HG02678 (cell line): ENCODE measurements around the gene PRKCA.
"Not testable (repeated sequence)": the region's sequence is repeated elsewhere in the genome, so short reads cannot be mapped to it uniquely, and the experiment has no call there.

Experiments used
- ATAC-seq: cut with Tn5 transposase; IDR thresholded peaks from one replicate; pipeline ENCODE4 v1.9.1; 2021; ENCODE audit warnings: mild to moderate bottlenecking, moderate library complexity; ENCODE audit not compliant: unreplicated experiment

Gene PRKCA

GRCh38 chr17:66432996-66433551 is 130.7 kb downstream of the PRKCA start:
- ATAC-seq, result no peak

- ATAC-seq, result no peak
Observed at GRCh38 chr17:66435182-66435581, 132.8 kb downstream of the PRKCA start.

- no peak for ATAC-seq
Observed at GRCh38 chr17:66436631-66437030, 134.2 kb downstream of the PRKCA start.

- no peak for ATAC-seq
Observed at GRCh38 chr17:66437476-66438026, 135.1 kb downstream of the PRKCA start.

- no peak for ATAC-seq
Observed at GRCh38 chr17:66438101-66438500, 135.7 kb downstream of the PRKCA start.

GRCh38 chr17:66441101-66441661 is 138.8 kb downstream of the PRKCA start:
- ATAC-seq, result peak; percentile 86

- ATAC-seq, result no peak
Observed at GRCh38 chr17:66443166-66443565, 140.8 kb downstream of the PRKCA start.

GRCh38 chr17:66443606-66444005 is 141.2 kb downstream of the PRKCA start:
- ATAC-seq, result no peak

GRCh38 chr17:66444031-66444430 is 141.6 kb downstream of the PRKCA start:
- no peak for ATAC-seq

GRCh38 chr17:66445229-66445628 is 142.8 kb downstream of the PRKCA start:
- no peak for ATAC-seq

- ATAC-seq, result no peak
Observed at GRCh38 chr17:66446419-66446818, 144.0 kb downstream of the PRKCA start.

- no peak for ATAC-seq
Observed at GRCh38 chr17:66447159-66447558, 144.7 kb downstream of the PRKCA start.

GRCh38 chr17:66448026-66448639 is 145.7 kb downstream of the PRKCA start:
- ATAC-seq, result no peak

- ATAC-seq, result no peak
Observed at GRCh38 chr17:66449418-66449977, 147.1 kb downstream of the PRKCA start.

GRCh38 chr17:66450008-66450851 is 147.8 kb downstream of the PRKCA start:
- no peak for ATAC-seq

GRCh38 chr17:66450852-66451158 is 148.4 kb downstream of the PRKCA start:
- ATAC-seq, result no peak

GRCh38 chr17:66451188-66452149 is 149.1 kb downstream of the PRKCA start:
- ATAC-seq, result no peak

- no peak for ATAC-seq
Observed at GRCh38 chr17:66455060-66455459, 152.6 kb downstream of the PRKCA start.

GRCh38 chr17:66457499-66457898 is 155.1 kb downstream of the PRKCA start:
- ATAC-seq, result not testable (repeated sequence)

GRCh38 chr17:66458782-66459181 is 156.4 kb downstream of the PRKCA start:
- no peak for ATAC-seq
